HepG2 (cell line): ENCODE results near the gene TPBGL. TPM values are rescaled to one million over a fixed set of nuclear protein-coding genes. Genes with fewer than 3 reads are reported as not detected.
A peak's percentile ranks its signal among the peaks of the same experiment; 100 is the strongest.

Experiments used
- DZIP1 ChIP-seq: sonication (generic); formaldehyde crosslinking; IDR thresholded peaks from 2 replicates; pipeline ENCODE4 v1.5.0; 2020; ENCODE audit warnings: mild to moderate bottlenecking, missing genetic modification reagents
- ELF3 ChIP-seq: IDR thresholded peaks from 2 replicates; pipeline ENCODE4 v1.6.1; 2016; ENCODE audit warnings: missing genetic modification reagents, missing compliant biosample characterization
- FOXC1 ChIP-seq: sonication (generic); formaldehyde crosslinking; IDR thresholded peaks from 2 replicates; pipeline ENCODE4 v1.8.0; 2022; ENCODE audit warnings: mild to moderate bottlenecking, missing genetic modification reagents, borderline replicate concordance
- HES4 ChIP-seq: sonication (generic); formaldehyde crosslinking; IDR thresholded peaks from 2 replicates; pipeline ENCODE4 v1.9.0; 2021; ENCODE audit warnings: mild to moderate bottlenecking, missing genetic modification reagents, borderline replicate concordance
- HMG20A ChIP-seq: IDR thresholded peaks from 2 replicates; pipeline ENCODE4 v1.6.1; 2016; ENCODE audit warnings: borderline replicate concordance
- HOXD1 ChIP-seq: sonication (generic); formaldehyde crosslinking; IDR thresholded peaks from 2 replicates; pipeline ENCODE4 v1.5.0; 2020; ENCODE audit warnings: missing genetic modification reagents
- ISL2 ChIP-seq: sonication (generic); formaldehyde crosslinking; IDR thresholded peaks from 2 replicates; pipeline ENCODE4 v1.5.0; 2020; ENCODE audit warnings: missing genetic modification reagents
- PPARG ChIP-seq: conservative IDR thresholded peaks from 2 replicates; pipeline ENCODE4 v1.6.1; 2016; ENCODE audit warnings: missing biosample characterization, missing genetic modification reagents
- PREB ChIP-seq: sonication (generic); formaldehyde crosslinking; IDR thresholded peaks from 2 replicates; pipeline ENCODE4 v1.4.0; 2020; ENCODE audit warnings: missing genetic modification reagents
- SIN3B ChIP-seq: fragments of 150-350 bp; IDR thresholded peaks from 2 replicates; pipeline ENCODE4 v1.6.1; 2014; ENCODE audit warnings: low read length
- THAP11 ChIP-seq: IDR thresholded peaks from 2 replicates; pipeline ENCODE4 v1.6.1; 2016; ENCODE audit warnings: missing biosample characterization, missing genetic modification reagents
- ZBTB43 ChIP-seq: sonication (generic); formaldehyde crosslinking; conservative IDR thresholded peaks from 2 replicates; pipeline ENCODE4 v1.4.0; 2020; ENCODE audit warnings: missing genetic modification reagents
- ZBTB49 ChIP-seq: sonication (generic); formaldehyde crosslinking; IDR thresholded peaks from 2 replicates; pipeline ENCODE4 v1.4.0; 2020; ENCODE audit warnings: missing genetic modification reagents, borderline replicate concordance
- ZFAT ChIP-seq: sonication (generic); formaldehyde crosslinking; conservative IDR thresholded peaks from 2 replicates; pipeline ENCODE4 v1.8.1; 2023; ENCODE audit warnings: missing genetic modification reagents, inconsistent platforms
- ZFP90 ChIP-seq: sonication (generic); formaldehyde crosslinking; IDR thresholded peaks from 2 replicates; pipeline ENCODE4 v1.8.0; 2022; ENCODE audit warnings: missing genetic modification reagents, mild to moderate bottlenecking, inconsistent platforms, borderline replicate concordance
- ZMYM4 ChIP-seq: sonication (generic); formaldehyde crosslinking; IDR thresholded peaks from 2 replicates; pipeline ENCODE4 v1.8.1; 2023; ENCODE audit warnings: mild to moderate bottlenecking, missing genetic modification reagents
- ZNF121 ChIP-seq: sonication (generic); formaldehyde crosslinking; IDR thresholded peaks from 2 replicates; pipeline ENCODE4 v1.5.0; 2020; ENCODE audit warnings: mild to moderate bottlenecking, missing genetic modification reagents
- ZNF138 ChIP-seq: sonication (generic); formaldehyde crosslinking; IDR thresholded peaks from 2 replicates; pipeline ENCODE4 v1.5.0; 2020; ENCODE audit warnings: mild to moderate bottlenecking, low read depth, missing genetic modification reagents
- ZNF260 ChIP-seq: sonication (generic); formaldehyde crosslinking; IDR thresholded peaks from 2 replicates; pipeline ENCODE4 v1.4.0; 2020; ENCODE audit warnings: missing genetic modification reagents, low read depth, mild to moderate bottlenecking, borderline replicate concordance
- ZNF33B ChIP-seq: sonication (generic); formaldehyde crosslinking; IDR thresholded peaks from 2 replicates; pipeline ENCODE4 v1.5.1; 2020; ENCODE audit warnings: mild to moderate bottlenecking, missing genetic modification reagents
- ZNF652 ChIP-seq: IDR thresholded peaks from 2 replicates; pipeline ENCODE4 v1.6.1; 2016; ENCODE audit warnings: low read depth, borderline replicate concordance
- ZNF709 ChIP-seq: sonication (generic); formaldehyde crosslinking; IDR thresholded peaks from 2 replicates; pipeline ENCODE4 v1.5.0; 2020; ENCODE audit warnings: mild to moderate bottlenecking, missing genetic modification reagents
- polyA plus RNA-seq, 8 experiments: library from polyadenylated mRNA; depleted of rRNA in 3 of 8; stranded (reverse) in 7 of 8; unstranded in 1 of 8; fragments of >200 nt; fragmentation: Illumina TruSeq in 4 of 8; extraction: Trizol in 4 of 8; gene quantifications; 2 replicates each; pipeline versions ENCODE4 v1.2.1 to v1.2.3, GENCODE V29; 2011 to 2016; ENCODE audit warnings: low read depth in 4 of 8, missing spikeins in 1 of 8, mixed read lengths in 1 of 8; ENCODE audit not compliant: insufficient read depth in 1 of 8
- total RNA-seq, 5 experiments: library from RNA; depleted of rRNA; stranded (reverse); fragments of >200 nt; fragmentation: Illumina TruSeq; extraction: Trizol; gene quantifications; 2 replicates each; pipeline ENCODE4 v1.2.3, GENCODE V29; 2016; ENCODE audit warnings: low read depth in 1 of 5

The TPBGL gene
- total and polyA plus RNA-seq, 2 of the 13 experiments (the other 11 are each of a cell fraction or from before 2014, with no cell fraction given), result not detected

GRCh38 chr11:75214411-75214821 lies 26.2 kb upstream of the TPBGL start (continued):
- TF ChIP-seq ZNF260 (CRISPR knock-in tag) (no peak), ZMYM4 (CRISPR knock-in tag) (peak; percentile 54; the same call in 1 of the 2 replicates), ELF3 (CRISPR knock-in tag) (peak; percentile 94), ZFP90 (CRISPR knock-in tag) (peak; percentile 90), DZIP1 (CRISPR knock-in tag) (no peak), HES4 (CRISPR knock-in tag) (peak; percentile 97), HOXD1 (peak; percentile 88), ZBTB43 (CRISPR knock-in tag) (peak; percentile 92), PREB (CRISPR knock-in tag) (no peak), ZNF138 (CRISPR knock-in tag) (peak; percentile 71; the same call in 1 of the 2 replicates), ZNF709 (CRISPR knock-in tag) (peak; percentile 89; the same call in 1 of the 2 replicates), PPARG (peak; percentile 82), ZNF33B (CRISPR knock-in tag) (0 out of 2 replicates have a peak, but pooled peaks have one; percentile 80), ZNF652 (peak; percentile 48; the same call in 1 of the 2 replicates), ISL2 (CRISPR knock-in tag) (peak; percentile 79), HMG20A (CRISPR knock-in tag) (peak; percentile 44; the same call in 1 of the 2 replicates), ZNF121 (CRISPR knock-in tag) (no peak), THAP11 (CRISPR knock-in tag) (peak; percentile 77), FOXC1 (CRISPR knock-in tag) (peak; percentile 82; the same call in 1 of the 2 replicates), ZFAT (CRISPR knock-in tag) (0 out of 2 replicates have a peak, but pooled peaks have one; percentile 32), ZBTB49 (CRISPR knock-in tag) (peak; percentile 98), SIN3B (no peak)
